NB4 (cell line): Measurements from ENCODE around the gene NCOR1.
"Not testable (repeated sequence)": the region's sequence is repeated elsewhere in the genome, so short reads cannot be mapped to it uniquely, and the experiment has no call there.

ENCODE experiments used
- DNase-seq: peaks from one replicate; pipeline ENCODE4 v3.0.0; 2010; ENCODE audit warnings: low read depth
- H3K4me3 ChIP-seq: one replicate; pipeline ENCODE4 v1.5.1; 2011; ENCODE audit warnings: mild to moderate bottlenecking, low read depth, low read length, moderate library complexity
- MYC ChIP-seq: IDR thresholded peaks from 2 replicates; pipeline ENCODE4 v1.6.1; 2011; ENCODE audit warnings: low read depth, low read length
- POLR2A ChIP-seq: IDR thresholded peaks from 2 replicates; pipeline ENCODE4 v1.6.1; 2011; ENCODE audit warnings: mild to moderate bottlenecking; ENCODE audit not compliant: insufficient read length; ENCODE audit errors: extremely low read depth
- TF ChIP-seq, protein P1 (sequence below): IDR thresholded peaks from 2 replicates; pipeline ENCODE4 v1.6.1; 2011; ENCODE audit warnings: low read depth, low read length
- TF ChIP-seq, protein P2 (sequence below): IDR thresholded peaks from one replicate; pipeline ENCODE4 v1.5.1; 2012; ENCODE audit warnings: low read depth, low read length

NCOR1 gene

DNA sequence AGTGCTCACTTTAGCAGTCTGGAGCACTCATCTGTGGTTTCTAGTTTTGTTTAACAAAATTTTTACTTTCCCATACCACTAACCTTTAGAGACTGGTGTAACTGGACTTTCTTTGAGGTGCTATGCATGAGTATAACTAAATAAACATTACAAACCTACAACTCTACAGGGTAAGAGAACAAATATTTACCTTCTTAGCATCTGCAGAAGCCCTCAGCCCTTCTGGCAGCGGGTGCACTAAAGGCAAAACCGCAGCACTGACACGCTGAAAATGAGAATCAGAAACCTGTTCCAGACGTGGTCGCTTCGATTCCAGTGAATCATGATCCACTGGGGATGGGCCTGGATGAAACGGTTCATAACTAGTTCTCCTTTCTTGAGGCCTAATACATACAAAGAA is 43.7 kb downstream of the NCOR1 start:
- no peak overlapping the region for H3K4me3 ChIP-seq
- TF ChIP-seq, protein P1, sequence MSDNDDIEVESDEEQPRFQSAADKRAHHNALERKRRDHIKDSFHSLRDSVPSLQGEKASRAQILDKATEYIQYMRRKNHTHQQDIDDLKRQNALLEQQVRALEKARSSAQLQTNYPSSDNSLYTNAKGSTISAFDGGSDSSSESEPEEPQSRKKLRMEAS, result no peak
- TF ChIP-seq MYC (no peak), POLR2A (no peak)
- TF ChIP-seq, protein P2, sequence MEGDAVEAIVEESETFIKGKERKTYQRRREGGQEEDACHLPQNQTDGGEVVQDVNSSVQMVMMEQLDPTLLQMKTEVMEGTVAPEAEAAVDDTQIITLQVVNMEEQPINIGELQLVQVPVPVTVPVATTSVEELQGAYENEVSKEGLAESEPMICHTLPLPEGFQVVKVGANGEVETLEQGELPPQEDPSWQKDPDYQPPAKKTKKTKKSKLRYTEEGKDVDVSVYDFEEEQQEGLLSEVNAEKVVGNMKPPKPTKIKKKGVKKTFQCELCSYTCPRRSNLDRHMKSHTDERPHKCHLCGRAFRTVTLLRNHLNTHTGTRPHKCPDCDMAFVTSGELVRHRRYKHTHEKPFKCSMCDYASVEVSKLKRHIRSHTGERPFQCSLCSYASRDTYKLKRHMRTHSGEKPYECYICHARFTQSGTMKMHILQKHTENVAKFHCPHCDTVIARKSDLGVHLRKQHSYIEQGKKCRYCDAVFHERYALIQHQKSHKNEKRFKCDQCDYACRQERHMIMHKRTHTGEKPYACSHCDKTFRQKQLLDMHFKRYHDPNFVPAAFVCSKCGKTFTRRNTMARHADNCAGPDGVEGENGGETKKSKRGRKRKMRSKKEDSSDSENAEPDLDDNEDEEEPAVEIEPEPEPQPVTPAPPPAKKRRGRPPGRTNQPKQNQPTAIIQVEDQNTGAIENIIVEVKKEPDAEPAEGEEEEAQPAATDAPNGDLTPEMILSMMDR, result no peak
- no peak for DNase-seq

DNA sequence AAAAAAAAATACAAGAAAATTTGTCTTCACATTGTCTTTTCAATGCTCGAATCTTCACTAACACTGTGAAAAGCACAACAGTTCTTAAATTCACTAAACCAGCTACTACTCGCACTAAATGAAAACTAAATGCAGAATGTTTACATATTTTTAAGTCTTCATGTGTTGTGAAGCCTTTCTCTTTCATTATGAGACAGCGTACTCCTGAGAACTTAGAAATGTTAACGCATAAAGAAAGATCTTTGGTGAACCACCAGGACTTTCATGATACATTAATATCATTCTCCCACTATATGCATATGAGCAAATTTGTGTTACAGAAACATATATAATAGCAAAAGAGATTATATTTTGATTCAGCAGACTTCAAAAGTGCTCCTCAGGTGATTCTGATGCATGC is 48.6 kb downstream of the NCOR1 start:
- H3K4me3 ChIP-seq, DNase-seq: not testable (repeated sequence)

DNA sequence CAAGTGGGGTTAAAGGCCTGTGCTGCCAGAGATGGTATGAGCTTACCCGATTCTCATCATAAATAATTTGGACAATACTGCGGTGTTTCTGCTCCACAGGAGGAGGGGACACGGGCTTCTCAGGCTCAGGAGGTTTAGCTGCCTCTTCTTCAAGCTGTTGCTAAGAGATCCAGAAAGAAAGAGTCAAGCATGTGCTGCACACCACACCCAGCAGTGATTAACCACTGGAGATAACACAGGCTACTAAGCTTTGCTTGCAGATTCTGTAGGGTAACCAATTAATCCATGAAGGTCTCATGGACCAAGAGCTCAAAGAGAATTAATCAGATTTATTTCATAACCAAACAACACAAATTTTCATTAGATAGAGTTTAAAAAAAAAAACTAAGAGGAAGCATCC is 56.6 kb downstream of the NCOR1 start:
- no peak for DNase-seq
- H3K4me3 ChIP-seq, result no peak overlapping the region
- TF ChIP-seq, protein P1, result no peak
- TF ChIP-seq MYC (no peak), POLR2A (no peak)
- TF ChIP-seq, protein P2, result no peak

DNA sequence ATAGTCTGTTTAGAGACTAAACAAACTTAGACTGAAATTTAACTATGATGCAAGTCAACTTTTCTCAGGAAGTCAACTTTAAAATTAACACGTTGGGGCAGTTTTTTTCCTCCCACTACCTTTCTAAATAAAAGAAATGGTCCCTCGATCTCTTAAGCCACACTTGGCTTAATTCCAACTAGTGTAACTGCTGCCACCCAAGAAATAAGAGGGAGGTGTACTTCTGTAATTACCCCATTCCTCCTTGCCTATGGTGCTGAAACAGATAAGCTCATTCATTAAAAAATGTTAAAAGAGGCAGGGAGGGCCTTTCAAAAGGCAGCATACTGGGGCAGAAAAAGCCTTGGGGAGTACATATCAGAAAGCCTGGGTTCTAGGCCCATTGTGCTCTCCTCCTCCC is 59.8 kb downstream of the NCOR1 start:
- TF ChIP-seq, protein P2, result no peak
- no peak for TF ChIP-seq MYC
- no peak for TF ChIP-seq POLR2A
- TF ChIP-seq, protein P1, result no peak
- no peak for DNase-seq
- H3K4me3 ChIP-seq, result no peak overlapping the region

DNA sequence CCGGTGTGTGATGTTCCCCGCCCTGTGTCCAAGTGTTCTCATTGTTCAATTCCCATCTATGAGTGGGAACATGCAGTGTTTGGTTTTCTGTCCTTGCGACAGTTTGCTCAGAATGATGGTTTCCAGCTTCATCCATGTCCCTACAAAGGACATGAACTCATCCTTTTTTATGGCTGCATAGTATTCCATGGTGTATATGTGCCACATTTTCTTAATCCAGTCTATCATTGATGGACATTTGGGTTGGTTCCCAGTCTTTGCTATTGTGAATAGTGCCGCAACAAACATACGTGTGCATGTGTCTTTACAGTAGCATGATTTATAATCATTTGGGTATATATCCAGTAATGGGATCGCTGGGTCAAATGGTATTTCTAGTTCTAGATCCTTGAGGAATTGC is 63.0 kb downstream of the NCOR1 start:
- not testable (repeated sequence) for DNase-seq, H3K4me3 ChIP-seq

DNA sequence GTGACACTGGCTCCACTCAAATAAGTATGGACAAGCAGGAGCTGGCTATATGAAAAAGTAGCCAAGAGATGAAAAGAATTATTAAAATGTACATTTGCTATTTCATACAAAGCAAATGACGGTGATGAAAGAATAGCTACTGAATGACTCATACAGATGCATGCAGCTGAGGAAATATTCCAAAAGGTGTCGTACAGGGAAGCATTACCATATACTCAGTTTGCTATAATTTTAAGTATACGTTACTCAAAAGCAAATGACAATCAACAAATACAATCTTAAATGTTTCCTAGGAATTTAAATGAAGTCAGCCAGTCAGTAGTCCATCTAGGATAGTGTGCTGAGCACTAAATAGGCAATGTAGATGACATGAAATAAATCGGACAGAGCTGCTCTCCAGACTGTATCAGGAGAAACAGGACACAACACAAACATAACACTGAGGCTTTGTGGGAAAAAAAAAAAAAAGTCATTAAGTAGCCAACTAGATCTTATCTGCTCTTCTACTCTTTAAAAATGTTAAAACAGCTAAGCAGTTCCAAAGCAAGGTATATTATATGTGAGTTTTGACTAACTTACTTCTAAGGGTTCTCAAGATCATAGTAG is 65.0 kb downstream of the NCOR1 start:
- no peak for DNase-seq
- H3K4me3 ChIP-seq, result no peak overlapping the region
- TF ChIP-seq, protein P2, result no peak
- TF ChIP-seq, protein P1, result no peak
- TF ChIP-seq POLR2A, result no peak
- TF ChIP-seq MYC, result no peak

DNA sequence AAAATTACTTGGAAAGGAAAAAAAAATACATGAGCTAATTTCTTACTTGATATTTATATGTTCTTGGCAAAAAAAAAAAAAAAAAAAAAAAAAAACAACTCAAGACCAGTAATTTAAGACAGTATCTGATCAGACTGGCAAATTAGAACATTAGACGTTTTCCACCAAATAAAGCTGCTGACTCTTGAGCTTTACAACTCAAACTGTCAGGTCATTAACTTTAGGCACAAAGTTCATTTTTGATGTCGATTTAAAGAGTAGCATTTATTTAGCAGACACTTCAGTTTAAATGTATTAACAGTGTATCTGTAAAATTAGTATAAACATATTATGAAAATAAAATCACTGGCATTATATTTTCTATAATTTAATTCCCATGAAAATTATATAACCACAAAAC is 66.7 kb downstream of the NCOR1 start:
- no peak for DNase-seq
- H3K4me3 ChIP-seq, result no peak overlapping the region
- TF ChIP-seq POLR2A, result no peak
- no peak for TF ChIP-seq MYC
- TF ChIP-seq, protein P1, result no peak
- TF ChIP-seq, protein P2, result no peak

DNA sequence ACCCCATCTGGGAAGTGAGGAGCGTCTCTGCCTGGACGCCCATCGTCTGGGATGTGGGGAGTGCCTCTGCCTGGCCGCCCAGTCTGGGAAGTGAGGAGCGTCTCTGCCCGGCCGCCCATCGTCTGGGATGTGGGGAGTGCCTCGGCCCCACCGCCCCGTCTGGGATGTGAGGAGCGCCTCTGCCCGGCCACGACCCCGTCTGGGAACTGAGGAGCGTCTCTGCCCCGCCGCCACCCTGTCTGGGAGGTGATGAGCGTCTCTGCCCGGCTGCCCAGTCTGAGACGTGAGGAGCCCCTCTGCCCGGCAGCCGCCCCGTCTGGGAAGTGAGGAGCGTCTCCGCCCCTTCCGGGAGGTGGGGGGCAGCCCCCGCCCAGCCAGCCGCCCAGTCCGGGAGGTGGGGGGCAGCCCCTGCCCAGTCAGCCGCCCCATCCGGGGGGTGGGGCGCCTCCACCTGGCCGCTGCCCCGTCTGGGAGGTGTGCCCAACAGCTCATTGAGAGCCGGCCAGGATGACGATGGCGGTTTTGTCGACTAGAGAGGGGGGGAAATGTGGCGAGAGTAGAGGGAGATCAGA is 69.9 kb downstream of the NCOR1 start:
- not testable (repeated sequence) for DNase-seq, H3K4me3 ChIP-seq
